Liver (tissue), 9 donors: ENCODE data around the gene MAPK4. TPM values are rescaled to one million over a fixed set of nuclear protein-coding genes. Genes with fewer than 3 reads are reported as not detected.

Experiments
- DNase-seq: peaks from one replicate; pipeline ENCODE4 v3.0.0-alpha.2; 2017; ENCODE audit warnings: low spot score
- H3K27ac ChIP-seq, 2 donors: one replicate each; pipeline ENCODE4 v1.7.0; 2013; ENCODE audit warnings: inconsistent platforms in 2 of 2, low read length in 2 of 2, control low read depth in 1 of 2, low read depth in 1 of 2, mild to moderate bottlenecking in 1 of 2
- H3K27me3 ChIP-seq, 4 donors: one replicate each; pipeline versions ENCODE4 v1.6.1 to v1.7.0; 2013; ENCODE audit warnings: low read length in 3 of 4, inconsistent platforms in 1 of 4, mild to moderate bottlenecking in 1 of 4, moderate library complexity in 1 of 4; ENCODE audit not compliant: control insufficient read depth in 4 of 4, insufficient read depth in 4 of 4
- H3K36me3 ChIP-seq, 4 donors: one replicate each; pipeline versions ENCODE4 v1.6.1 to v1.7.0; 2013; ENCODE audit warnings: low read length in 3 of 4, mild to moderate bottlenecking in 3 of 4, low read depth in 1 of 4, moderate library complexity in 1 of 4; ENCODE audit not compliant: control insufficient read depth in 4 of 4, insufficient read depth in 3 of 4
- H3K4me1 ChIP-seq, 4 donors: one replicate each; pipeline versions ENCODE4 v1.6.1 to v1.7.0; 2013; ENCODE audit warnings: low read length in 3 of 4, mild to moderate bottlenecking in 3 of 4, moderate library complexity in 1 of 4; ENCODE audit not compliant: control insufficient read depth in 4 of 4, insufficient read depth in 4 of 4
- H3K4me3 ChIP-seq, 3 donors: one replicate each; pipeline versions ENCODE4 v1.6.1 to v1.7.0; 2013; ENCODE audit warnings: low read length in 3 of 3, control low read depth in 1 of 3, low read depth in 1 of 3, mild to moderate bottlenecking in 1 of 3
- H3K9ac ChIP-seq, 2 donors: one replicate each; pipeline ENCODE4 v1.7.0; 2013; ENCODE audit warnings: low read length in 2 of 2, mild to moderate bottlenecking in 2 of 2, moderate library complexity in 2 of 2, control low read depth in 1 of 2, low read depth in 1 of 2
- H3K9me3 ChIP-seq, 4 donors: one replicate each; pipeline versions ENCODE4 v1.6.1 to v1.7.0; 2013; ENCODE audit warnings: low read length in 3 of 4; ENCODE audit not compliant: control insufficient read depth in 4 of 4
- EGR1 ChIP-seq, 2 donors: IDR thresholded peaks; 2 replicates each; pipeline ENCODE4 v1.6.1; 2016 to 2018; ENCODE audit warnings: antibody characterized with exemption in 2 of 2, low read depth in 2 of 2
- FOXA1 ChIP-seq: IDR thresholded peaks from 2 replicates; pipeline ENCODE4 v1.6.1; 2016; ENCODE audit warnings: antibody characterized with exemption
- FOXA2 ChIP-seq: IDR thresholded peaks from 2 replicates; pipeline ENCODE4 v1.6.1; 2016; ENCODE audit warnings: antibody characterized with exemption
- GABPA ChIP-seq, 2 donors: IDR thresholded peaks in 1 of 2; conservative IDR thresholded peaks in 1 of 2; 2 replicates each; pipeline ENCODE4 v1.6.1; 2016; ENCODE audit warnings: antibody characterized with exemption in 2 of 2, mild to moderate bottlenecking in 1 of 2, moderate library complexity in 1 of 2
- HNF4A ChIP-seq, 2 donors: conservative IDR thresholded peaks; 2 replicates each; pipeline ENCODE4 v1.6.1; 2016; ENCODE audit warnings: antibody characterized with exemption in 2 of 2, mild to moderate bottlenecking in 2 of 2
- HNF4G ChIP-seq: IDR thresholded peaks from 2 replicates; pipeline ENCODE4 v1.6.1; 2016; ENCODE audit warnings: antibody characterized with exemption
- JUND ChIP-seq, 2 donors: IDR thresholded peaks; 2 replicates each; pipeline ENCODE4 v1.6.1; 2016; ENCODE audit warnings: antibody characterized with exemption in 2 of 2
- NR2F2 ChIP-seq: IDR thresholded peaks from 2 replicates; pipeline ENCODE4 v1.6.1; 2016; ENCODE audit warnings: antibody characterized with exemption
- RAD21 ChIP-seq, 2 donors: IDR thresholded peaks; 2 replicates each; pipeline ENCODE4 v1.6.1; 2016; ENCODE audit warnings: antibody characterized with exemption in 2 of 2, mild to moderate bottlenecking in 2 of 2
- RXRA ChIP-seq, 2 donors: IDR thresholded peaks; 2 replicates each; pipeline ENCODE4 v1.6.1; 2017 to 2018; ENCODE audit warnings: antibody characterized with exemption in 2 of 2, mild to moderate bottlenecking in 1 of 2
- SP1 ChIP-seq: IDR thresholded peaks from 2 replicates; pipeline ENCODE4 v1.6.1; 2018; ENCODE audit warnings: antibody characterized with exemption, mild to moderate bottlenecking
- TAF1 ChIP-seq: conservative IDR thresholded peaks from 2 replicates; pipeline ENCODE4 v1.6.1; 2016; ENCODE audit warnings: antibody characterized with exemption, mild to moderate bottlenecking
- YY1 ChIP-seq: IDR thresholded peaks from 2 replicates; pipeline ENCODE4 v1.6.1; 2016; ENCODE audit warnings: antibody characterized with exemption, mild to moderate bottlenecking
- WGBS: extraction: QIAGEN DNeasy Blood & Tissue Kit; methylation state at CpG from one replicate; pipeline ENCODE4 v1.1.7; 2013; 5-methylcytosine and 5-hydroxymethylcytosine counted together
- polyA plus RNA-seq, 2 donors: library from polyadenylated mRNA; stranded (reverse) in 1 of 2; unstranded in 1 of 2; fragments of 200-250 nt in 1 of 2; fragments of >200 nt in 1 of 2; fragmentation: Nextera tagmentation in 1 of 2; extraction: Ambion mirVana in 1 of 2; gene quantifications; one replicate each; pipeline versions ENCODE4 v1.2.1 to v1.2.3, GENCODE V29; 2013 to 2015
- total RNA-seq, 2 donors: library from RNA; depleted of rRNA; stranded (reverse); fragments of >200 nt; gene quantifications; one replicate each; pipeline ENCODE4 v1.2.3, GENCODE V29; 2014
- TF ChIP-seq, protein P1 (sequence below): fragments of 150-350 bp; IDR thresholded peaks from 2 replicates; pipeline ENCODE4 v1.5.1; 2017; ENCODE audit warnings: improper control_type of control experiment, low read depth, low read length; ENCODE audit not compliant: missing input control
- TF ChIP-seq, protein P2 (sequence below): IDR thresholded peaks from 2 replicates; pipeline ENCODE4 v1.6.1; 2016; ENCODE audit warnings: antibody characterized with exemption
- TF ChIP-seq, protein P3 (sequence below): IDR thresholded peaks from 2 replicates; pipeline ENCODE4 v1.6.1; 2016; ENCODE audit warnings: antibody characterized with exemption
- TF ChIP-seq, protein P4 (sequence below): IDR thresholded peaks from 2 replicates; pipeline ENCODE4 v1.6.1; 2016; ENCODE audit warnings: antibody characterized with exemption
- donor health status: healthy.
- donor health status: healthy.
- donor health status: healthy.
- donor health status: healthy.
- donor health status: healthy.

The MAPK4 gene
- total and polyA plus RNA-seq, 4 donors = under 0.01 to 4.9 (median 1.5) TPM

DNA sequence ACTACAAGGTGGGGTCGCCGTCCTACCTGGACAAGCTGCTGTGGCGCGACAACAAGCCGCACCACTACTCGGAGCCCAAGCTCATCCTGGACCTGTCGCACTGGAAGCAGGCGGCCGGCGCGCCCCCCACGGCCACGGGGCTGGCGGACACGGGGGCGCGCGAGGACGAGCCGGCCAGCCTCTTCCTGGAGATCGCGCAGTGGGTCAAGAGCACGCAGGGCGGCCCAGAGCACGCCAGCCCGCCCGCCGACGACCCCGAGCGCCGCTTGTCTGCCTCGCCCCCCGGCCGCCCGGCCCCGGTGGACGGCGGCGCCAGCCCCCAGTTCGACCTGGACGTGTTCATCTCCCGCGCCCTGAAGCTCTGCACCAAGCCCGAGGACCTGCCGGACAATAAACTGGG lies 169.5 kb downstream of the MAPK4 start (continued):
- TF ChIP-seq NR2F2 = no peak
- no peak for TF ChIP-seq EGR1 (IDR thresholded peaks at IDR 0.05; ENCODE audit: low read depth in 2 of 2)
- TF ChIP-seq TAF1 = no peak
- TF ChIP-seq GABPA (IDR thresholded peaks at IDR 0.05 in 1 of 2, conservative IDR thresholded peaks at IDR 0.05 in 1 of 2) = no peak

DNA sequence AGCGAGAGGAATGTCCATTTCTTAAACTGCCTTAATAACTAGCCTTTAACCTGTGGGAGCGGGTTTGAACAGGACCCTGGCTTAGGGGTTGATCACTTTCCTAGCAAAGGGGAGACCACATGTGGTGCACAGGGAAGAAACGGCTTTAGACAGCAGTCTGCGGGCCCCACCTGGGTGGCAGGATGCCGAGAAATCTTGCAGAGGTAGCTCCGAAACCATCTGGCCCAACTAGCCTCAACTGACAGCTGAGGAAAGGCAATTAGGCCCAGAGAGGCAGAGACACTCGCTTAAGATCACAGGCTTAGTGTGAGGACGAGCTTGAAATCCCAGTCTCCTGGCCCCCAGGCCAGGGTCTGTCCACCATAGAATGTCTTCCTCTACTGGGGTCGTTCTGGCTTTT lies 170.1 kb downstream of the MAPK4 start:
- Histone ChIP-seq H3K9me3 (no peaks in the 10 kb centered on the region), H3K27ac (no peak overlapping the region), H3K4me1 (no peaks in the 10 kb centered on the region), H3K36me3 (no peaks in the 10 kb centered on the region), H3K4me3 (no peak overlapping the region), H3K9ac (no peak overlapping the region), H3K27me3 (no peaks in the 10 kb centered on the region)
- 88% methylated on average over 9 of the region's 9 CpGs for WGBS
- no peak for DNase-seq
- TF ChIP-seq, protein P1, sequence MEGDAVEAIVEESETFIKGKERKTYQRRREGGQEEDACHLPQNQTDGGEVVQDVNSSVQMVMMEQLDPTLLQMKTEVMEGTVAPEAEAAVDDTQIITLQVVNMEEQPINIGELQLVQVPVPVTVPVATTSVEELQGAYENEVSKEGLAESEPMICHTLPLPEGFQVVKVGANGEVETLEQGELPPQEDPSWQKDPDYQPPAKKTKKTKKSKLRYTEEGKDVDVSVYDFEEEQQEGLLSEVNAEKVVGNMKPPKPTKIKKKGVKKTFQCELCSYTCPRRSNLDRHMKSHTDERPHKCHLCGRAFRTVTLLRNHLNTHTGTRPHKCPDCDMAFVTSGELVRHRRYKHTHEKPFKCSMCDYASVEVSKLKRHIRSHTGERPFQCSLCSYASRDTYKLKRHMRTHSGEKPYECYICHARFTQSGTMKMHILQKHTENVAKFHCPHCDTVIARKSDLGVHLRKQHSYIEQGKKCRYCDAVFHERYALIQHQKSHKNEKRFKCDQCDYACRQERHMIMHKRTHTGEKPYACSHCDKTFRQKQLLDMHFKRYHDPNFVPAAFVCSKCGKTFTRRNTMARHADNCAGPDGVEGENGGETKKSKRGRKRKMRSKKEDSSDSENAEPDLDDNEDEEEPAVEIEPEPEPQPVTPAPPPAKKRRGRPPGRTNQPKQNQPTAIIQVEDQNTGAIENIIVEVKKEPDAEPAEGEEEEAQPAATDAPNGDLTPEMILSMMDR = no peak
- no peak for TF ChIP-seq SP1
- TF ChIP-seq, protein P2, sequence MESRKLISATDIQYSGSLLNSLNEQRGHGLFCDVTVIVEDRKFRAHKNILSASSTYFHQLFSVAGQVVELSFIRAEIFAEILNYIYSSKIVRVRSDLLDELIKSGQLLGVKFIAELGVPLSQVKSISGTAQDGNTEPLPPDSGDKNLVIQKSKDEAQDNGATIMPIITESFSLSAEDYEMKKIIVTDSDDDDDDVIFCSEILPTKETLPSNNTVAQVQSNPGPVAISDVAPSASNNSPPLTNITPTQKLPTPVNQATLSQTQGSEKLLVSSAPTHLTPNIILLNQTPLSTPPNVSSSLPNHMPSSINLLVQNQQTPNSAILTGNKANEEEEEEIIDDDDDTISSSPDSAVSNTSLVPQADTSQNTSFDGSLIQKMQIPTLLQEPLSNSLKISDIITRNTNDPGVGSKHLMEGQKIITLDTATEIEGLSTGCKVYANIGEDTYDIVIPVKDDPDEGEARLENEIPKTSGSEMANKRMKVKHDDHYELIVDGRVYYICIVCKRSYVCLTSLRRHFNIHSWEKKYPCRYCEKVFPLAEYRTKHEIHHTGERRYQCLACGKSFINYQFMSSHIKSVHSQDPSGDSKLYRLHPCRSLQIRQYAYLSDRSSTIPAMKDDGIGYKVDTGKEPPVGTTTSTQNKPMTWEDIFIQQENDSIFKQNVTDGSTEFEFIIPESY = no peak
- no peak for TF ChIP-seq FOXA1
- no peak for TF ChIP-seq HNF4G
- no peak for TF ChIP-seq NR2F2
- TF ChIP-seq RAD21 (IDR thresholded peaks at IDR 0.05) = no peak
- TF ChIP-seq RXRA (IDR thresholded peaks at IDR 0.05) = no peak
- TF ChIP-seq TAF1 = no peak
- TF ChIP-seq JUND (IDR thresholded peaks at IDR 0.05) = no peak
- no peak for TF ChIP-seq FOXA2
- no peak for TF ChIP-seq GABPA (IDR thresholded peaks at IDR 0.05 in 1 of 2, conservative IDR thresholded peaks at IDR 0.05 in 1 of 2)
- TF ChIP-seq EGR1 (IDR thresholded peaks at IDR 0.05; ENCODE audit: low read depth in 2 of 2) = no peak
- no peak for TF ChIP-seq HNF4A (conservative IDR thresholded peaks at IDR 0.05)
- TF ChIP-seq, protein P3, sequence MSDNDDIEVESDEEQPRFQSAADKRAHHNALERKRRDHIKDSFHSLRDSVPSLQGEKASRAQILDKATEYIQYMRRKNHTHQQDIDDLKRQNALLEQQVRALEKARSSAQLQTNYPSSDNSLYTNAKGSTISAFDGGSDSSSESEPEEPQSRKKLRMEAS = no peak
- TF ChIP-seq, protein P4, sequence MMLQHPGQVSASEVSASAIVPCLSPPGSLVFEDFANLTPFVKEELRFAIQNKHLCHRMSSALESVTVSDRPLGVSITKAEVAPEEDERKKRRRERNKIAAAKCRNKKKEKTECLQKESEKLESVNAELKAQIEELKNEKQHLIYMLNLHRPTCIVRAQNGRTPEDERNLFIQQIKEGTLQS = no peak

DNA sequence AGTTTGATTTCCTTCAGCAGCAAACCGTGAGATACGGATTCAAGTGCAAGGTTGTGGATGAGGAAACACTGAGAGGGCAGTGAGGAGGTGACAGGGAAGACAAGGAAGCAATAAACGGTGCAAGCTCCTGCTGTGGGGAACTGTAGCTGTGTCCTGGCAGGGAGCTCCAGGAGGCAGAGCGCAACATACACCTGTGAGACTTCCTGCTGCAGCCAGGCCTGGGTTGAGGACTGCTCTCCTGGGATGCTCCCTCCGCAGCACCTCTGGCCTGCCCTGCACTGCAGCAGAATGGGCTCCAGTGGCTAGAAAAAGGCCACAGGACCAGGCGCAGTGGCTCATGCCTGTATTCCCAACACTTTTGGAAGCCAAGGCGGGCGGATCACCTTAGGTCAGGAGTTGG lies 174.5 kb downstream of the MAPK4 start:
- no peaks in the 10 kb centered on the region for H3K4me1 ChIP-seq
- WGBS = 76% methylated on average over 8 of the region's 8 CpGs
- H3K4me3 ChIP-seq = no peak overlapping the region
- TF ChIP-seq YY1 = no peak
- no peak for DNase-seq
- H3K36me3 ChIP-seq = no peaks in the 10 kb centered on the region
- no peak overlapping the region for H3K27ac ChIP-seq
- H3K9ac ChIP-seq = no peak overlapping the region
- H3K9me3 ChIP-seq = no peaks in the 10 kb centered on the region
- no peaks in the 10 kb centered on the region for H3K27me3 ChIP-seq
